ENCODE data around the gene OTOGL.

Gene OTOGL

DNA sequence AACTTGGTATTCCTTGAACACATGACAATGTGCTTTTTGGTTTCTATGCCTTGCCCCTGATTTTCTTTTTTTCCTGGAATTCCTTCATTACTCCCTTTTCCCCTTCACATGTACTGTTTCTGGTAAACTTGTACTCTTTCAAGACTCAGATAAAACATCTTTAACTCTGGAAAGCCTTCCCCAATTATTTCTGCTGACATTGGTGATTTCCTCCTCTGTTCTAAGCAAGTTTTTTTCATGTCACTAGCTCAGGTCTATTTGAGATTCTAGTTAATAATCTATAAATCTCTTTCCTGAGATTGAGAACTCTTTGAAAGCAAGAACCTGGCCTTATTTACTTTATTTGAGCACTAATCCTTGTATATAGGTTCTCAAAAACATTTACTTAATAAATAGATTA, 320.7 kb downstream of the OTOGL start:
- Mint-ChIP-seq H3K4me1 (no peaks in the 10 kb centered on the region), H3K4me3 (no peak overlapping the region), H3K27ac (no peak overlapping the region), H3K9me3 (no peaks in the 10 kb centered on the region), H3K36me3 (no peaks in the 10 kb centered on the region)
- no peak for ATAC-seq
- no peak for DNase-seq (ENCODE audit: low spot score in 2 of 2)

DNA sequence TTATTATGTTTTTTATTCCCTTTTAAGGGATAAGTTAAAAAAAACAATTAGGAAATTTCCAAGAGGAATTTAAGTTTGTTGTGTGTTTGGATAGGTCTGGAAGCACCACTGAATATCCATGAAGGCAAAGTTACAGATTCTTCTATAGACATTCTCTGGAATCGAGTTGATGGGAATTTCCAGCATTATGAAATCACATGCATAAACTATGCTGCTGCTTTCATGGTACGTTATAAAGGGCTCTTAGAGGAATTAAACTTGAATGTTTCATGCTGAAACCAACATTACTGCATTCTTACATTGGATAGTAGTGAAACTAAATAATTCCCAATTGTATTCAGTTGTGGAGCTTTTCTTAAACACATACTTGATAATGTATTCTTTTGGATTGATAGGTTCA, 323.2 kb downstream of the OTOGL start:
- no peaks in the 10 kb centered on the region for H3K36me3 Mint-ChIP-seq
- no peaks in the 10 kb centered on the region for H3K4me1 Mint-ChIP-seq
- DNase-seq (ENCODE audit: low spot score in 2 of 2) (no peak), ATAC-seq (no peak)
- no peak overlapping the region for H3K4me3 Mint-ChIP-seq
- H3K27ac Mint-ChIP-seq, result no peak overlapping the region
- no peaks in the 10 kb centered on the region for H3K9me3 Mint-ChIP-seq

All from stimulated activated effector memory CD8-positive, alpha-beta T cell treated with anti-CD3 and anti-CD28 coated beads, Interleukin-12 subunit alpha, Interleukin-12 subunit beta, amount 100 ng/mL, for 72 hours (primary cell).